Midbrain (tissue), 1 donor: ENCODE measurements around the gene MRPS2.
A peak's percentile ranks its signal among the peaks of the same experiment; 100 is the strongest.

Source experiments
- DNase-seq: peaks from one replicate; lab custom pipeline; 2025; lab: John Stamatoyannopoulos, UW

MRPS2 gene

DNA sequence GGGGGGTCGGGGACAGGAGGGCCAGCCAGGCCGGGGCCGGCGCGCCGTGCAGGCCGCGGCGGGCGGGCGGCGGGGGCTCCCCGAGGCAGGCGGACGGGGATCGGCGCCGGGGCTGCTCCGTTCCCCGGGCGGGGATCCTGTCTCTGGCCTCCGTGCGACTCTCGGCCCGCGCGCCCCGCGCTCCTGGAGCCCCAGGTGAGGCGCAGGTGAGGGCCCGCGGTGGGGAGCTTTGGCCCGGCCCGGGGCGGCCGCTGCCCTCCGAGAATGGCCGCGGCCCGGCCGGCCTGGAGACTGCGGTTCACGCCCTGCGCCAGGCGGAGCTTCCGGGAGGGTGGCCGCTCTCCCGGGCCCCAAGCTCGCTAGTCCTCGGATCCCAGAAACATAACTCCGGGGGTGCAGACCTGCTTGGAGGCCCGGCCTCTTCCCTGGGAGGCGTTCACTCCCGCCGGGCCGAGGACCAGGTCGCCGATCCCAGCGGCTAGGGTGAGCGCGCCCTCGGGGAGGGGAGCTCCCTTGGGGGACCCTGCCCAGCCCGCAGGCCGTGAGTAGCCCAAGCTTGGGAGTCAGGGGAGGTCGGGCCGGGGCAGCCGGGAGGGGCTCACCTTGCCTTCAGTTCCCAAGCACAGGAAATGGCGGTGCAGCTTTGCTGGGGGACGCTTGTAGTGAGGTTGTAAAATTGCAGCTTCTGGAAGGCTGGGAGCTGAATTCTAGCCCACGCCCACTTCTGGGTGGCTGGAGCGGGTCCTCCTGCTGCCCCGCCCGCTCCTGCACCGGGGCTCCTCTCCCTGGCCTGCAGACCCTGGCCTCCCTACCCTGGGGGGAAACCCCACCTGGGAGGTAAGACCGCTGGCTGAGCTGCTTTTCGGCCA lies 20.2 kb upstream of the MRPS2 start:
- DNase-seq = peak; percentile 5

GRCh38 chr9:135480940-135481310 lies 19.6 kb upstream of the MRPS2 start:
- DNase-seq = no peak

DNA sequence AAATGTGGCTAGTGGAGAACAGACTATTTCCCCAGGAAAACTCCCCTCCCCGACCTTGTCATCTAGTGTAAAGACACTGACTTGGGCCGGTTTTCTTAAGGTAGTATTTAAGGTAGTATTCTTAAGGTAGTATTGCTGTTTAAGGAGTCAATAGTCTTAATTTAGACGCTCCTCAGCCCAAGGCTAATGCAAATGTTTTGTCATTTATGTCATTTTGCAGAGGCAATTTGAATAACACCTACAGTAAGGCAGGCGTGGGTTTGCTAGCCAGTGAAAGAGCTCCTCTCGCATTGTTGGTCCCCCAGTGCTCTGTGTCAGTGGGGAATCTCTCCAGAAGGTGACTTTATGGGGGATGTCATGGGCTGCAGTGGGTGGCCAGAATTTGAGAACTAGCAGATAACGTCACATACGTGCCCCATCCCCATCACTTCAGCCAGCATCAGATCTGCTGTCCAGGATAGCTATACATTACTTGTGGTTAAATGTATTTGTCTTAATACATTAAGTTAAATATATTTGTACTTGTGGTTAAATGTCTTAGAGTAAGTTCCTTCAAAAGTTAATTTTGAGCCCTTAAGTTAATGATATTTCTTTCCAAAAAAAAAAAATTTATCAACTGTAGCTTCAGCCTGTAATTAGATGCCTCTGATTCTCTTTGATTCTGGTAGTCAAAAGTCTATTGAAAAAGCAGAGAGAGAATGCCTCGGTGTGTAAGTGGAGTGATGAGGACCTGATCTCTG lies 18.3 kb upstream of the MRPS2 start:
- no peak for DNase-seq

GRCh38 chr9:135484460-135485277 lies 15.8 kb upstream of the MRPS2 start:
- DNase-seq = no peak

GRCh38 chr9:135485385-135485784 lies 15.1 kb upstream of the MRPS2 start:
- DNase-seq = no peak

GRCh38 chr9:135485832-135486231 lies 14.7 kb upstream of the MRPS2 start:
- DNase-seq = no peak

DNA sequence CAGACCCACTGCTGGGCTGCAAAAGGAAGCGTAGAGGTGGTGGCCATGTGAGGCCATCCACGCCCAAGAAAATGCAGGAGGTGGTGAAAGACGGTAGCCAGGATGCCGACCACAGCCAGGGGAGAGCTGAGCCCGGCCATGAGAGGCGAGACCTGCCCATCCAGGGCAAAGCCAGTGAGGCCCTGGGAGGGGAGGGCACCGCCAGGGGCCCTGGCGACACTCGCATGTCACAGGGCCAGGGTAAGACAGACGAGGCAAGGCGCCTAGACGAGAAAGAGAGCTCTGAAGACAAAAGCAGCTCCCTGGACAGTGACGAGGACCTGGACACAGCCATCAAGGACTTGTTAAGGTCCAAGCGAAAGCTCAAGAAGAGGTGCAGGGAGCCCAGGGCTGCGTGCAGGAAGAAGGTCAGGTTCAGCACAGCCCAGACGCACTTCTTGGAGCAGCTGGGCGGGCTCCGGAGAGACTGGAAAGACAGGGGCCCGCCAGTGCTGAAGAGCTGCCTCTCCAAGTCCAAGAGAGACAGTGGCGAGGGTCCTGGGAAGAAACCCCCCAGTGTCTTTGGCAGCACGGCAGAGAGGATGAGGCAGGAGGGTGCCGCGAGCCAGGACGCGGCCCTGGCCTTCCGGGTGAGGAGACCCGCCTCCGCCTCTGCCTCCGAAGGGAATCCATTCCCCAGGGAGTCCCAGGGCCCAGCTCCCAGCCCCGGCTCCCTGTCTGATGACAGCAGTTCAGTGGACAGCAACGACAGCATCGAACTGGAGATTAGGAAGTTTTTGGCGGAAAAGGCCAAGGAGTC lies 14.0 kb upstream of the MRPS2 start:
- DNase-seq = no peak

GRCh38 chr9:135487281-135488012 lies 13.0 kb upstream of the MRPS2 start:
- no peak for DNase-seq

GRCh38 chr9:135488013-135488330 lies 12.5 kb upstream of the MRPS2 start:
- DNase-seq = no peak

- no peak for DNase-seq
These were observed 12.0 kb upstream of the MRPS2 start for GRCh38 chr9:135488527-135488926.

DNA sequence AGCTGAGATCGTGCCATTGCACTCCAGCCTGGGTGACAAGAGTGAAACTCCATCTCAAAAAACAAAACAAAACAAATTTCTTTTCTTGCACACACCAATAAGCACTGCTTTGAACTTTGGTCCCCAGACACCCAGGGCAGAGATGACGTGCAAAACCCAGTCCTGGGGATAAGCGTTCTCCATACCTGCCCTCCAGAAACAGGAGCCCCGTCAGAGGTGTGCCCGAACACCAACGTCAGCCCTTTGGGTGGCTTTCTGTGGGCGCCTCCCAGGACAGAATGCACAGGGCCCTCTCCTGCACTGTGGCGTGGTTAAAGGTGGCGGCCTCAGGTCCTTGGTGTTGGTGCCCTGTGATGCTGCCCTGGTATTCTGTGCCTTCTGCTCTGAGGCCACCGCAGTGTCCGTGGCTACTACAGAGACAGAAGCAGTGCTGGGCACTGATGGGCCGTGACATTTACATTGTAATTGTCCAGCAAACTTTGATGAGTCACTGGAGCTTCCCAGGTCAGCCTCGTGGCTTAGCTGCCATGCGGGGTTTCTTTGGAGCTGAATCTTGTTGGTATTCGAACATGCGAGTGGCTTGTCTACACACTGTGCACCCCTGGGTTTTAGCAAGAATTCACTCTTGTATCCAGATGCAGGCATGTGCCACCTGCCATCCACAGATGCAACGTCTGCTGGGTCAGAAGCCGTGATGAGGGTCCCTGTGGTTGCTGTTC lies 11.1 kb upstream of the MRPS2 start:
- DNase-seq = no peak

- no peak for DNase-seq
These were observed 10.2 kb upstream of the MRPS2 start for GRCh38 chr9:135490166-135490870.

- DNase-seq = no peak
These were observed 9.5 kb upstream of the MRPS2 start for GRCh38 chr9:135490980-135491464.

GRCh38 chr9:135491764-135492163 lies 8.7 kb upstream of the MRPS2 start:
- DNase-seq = no peak

- no peak for DNase-seq
These were observed 7.4 kb upstream of the MRPS2 start for GRCh38 chr9:135492886-135493669.

- no peak for DNase-seq
These were observed 5.5 kb upstream of the MRPS2 start for GRCh38 chr9:135494791-135495559.

DNA sequence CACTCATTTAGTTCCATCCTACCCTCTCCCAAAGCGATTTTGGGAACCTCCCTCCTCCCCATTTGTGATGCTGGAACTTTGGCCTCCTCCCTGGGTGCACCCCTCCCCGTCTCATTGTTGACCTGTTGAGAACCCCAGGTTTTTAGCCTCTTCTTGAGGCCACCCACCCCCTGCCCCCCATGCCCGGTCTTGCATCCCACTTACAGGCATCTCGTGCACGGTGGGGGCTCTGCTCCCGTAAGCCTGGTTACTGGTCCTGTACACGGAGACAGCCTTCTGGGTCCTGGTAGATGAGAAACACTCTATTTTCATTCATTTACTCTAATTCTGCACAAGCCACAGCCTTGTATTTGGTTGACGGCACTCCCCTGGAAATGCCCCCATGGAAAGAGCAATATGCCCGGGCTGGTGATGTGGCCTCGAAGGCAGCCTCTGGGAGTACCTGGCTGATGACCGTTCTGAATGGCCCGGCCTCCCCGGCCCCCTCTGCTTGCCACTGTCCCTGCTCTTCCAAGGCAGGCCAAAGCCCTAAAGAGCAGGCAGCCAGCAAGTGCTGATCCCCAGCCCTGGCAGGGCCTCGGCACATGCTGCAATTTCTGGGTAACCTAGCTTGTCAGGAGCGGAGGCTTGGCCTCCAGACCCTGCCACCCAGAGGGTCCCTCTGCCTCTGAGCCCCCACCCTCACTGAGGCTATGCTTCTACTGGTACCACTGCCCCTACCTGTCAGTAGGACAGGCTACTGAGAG lies 1.9 kb upstream of the MRPS2 start:
- DNase-seq = no peak
